Myocyte (in vitro differentiated cells): Measurements from ENCODE around the gene MEIOC. TPM values are rescaled to one million over a fixed set of nuclear protein-coding genes. Genes with fewer than 3 reads are reported as not detected.

Experiments
- DNase-seq: peaks from one replicate; pipeline ENCODE4 v3.0.0-alpha.2; 2012; ENCODE audit warnings: low read depth
- total RNA-seq: library from RNA; depleted of rRNA; stranded (reverse); fragments of >200 nt; gene quantifications from 2 replicates; pipeline ENCODE4 v1.2.3, GENCODE V29; 2014

MEIOC gene
- total RNA-seq, 1 donor from 2014 or later, result 0.11 TPM

GRCh38 chr17:44707755-44708400 is 51.6 kb downstream of the MEIOC start:
- DNase-seq, result no peak

GRCh38 chr17:44708401-44709263 is 52.4 kb downstream of the MEIOC start, which contains the start of gene DBF4B:
DBF4B (plus strand) TSS chr17:44708665; CDS start chr17:44708821, 156 bp downstream.
- DNase-seq, result peak; percentile 96

GRCh38 chr17:44719444-44719843 is 63.2 kb downstream of the MEIOC start:
- DNase-seq, result no peak

- peak; percentile 67 for DNase-seq
Observed at GRCh38 chr17:44722254-44722653, 66.0 kb downstream of the MEIOC start.

Other genes with a start within 250 kb of the MEIOC start
- gene GPATCH8, start 153.1 kb upstream of the MEIOC start, total RNA-seq, result 18.6 and 21.4 TPM in 2 replicates
- gene FZD2, start 99.0 kb upstream of the MEIOC start, total RNA-seq, result 15.5 and 18.5 TPM in 2 replicates
- 60.9 and 69.7 TPM in 2 replicates for gene CCDC43, start 33.3 kb downstream of the MEIOC start, total RNA-seq
- 2.4 and 4.6 TPM in 2 replicates for gene DBF4B, start 52.2 kb downstream of the MEIOC start, total RNA-seq
- 0.16 and 0.31 TPM in 2 replicates for gene ADAM11, start 102.5 kb downstream of the MEIOC start, total RNA-seq
- gene GJC1, start 173.8 kb downstream of the MEIOC start, total RNA-seq, result 8.2 and 8.5 TPM in 2 replicates
- gene HIGD1B, start 191.4 kb downstream of the MEIOC start, total RNA-seq, result not detected in 2 replicates
- gene EFTUD2, start 243.0 kb downstream of the MEIOC start, total RNA-seq, result 111 and 114 TPM in 2 replicates